Tibial artery (tissue), 4 donors: Measurements from ENCODE around the gene FOXO6.

ENCODE experiments used
- DNase-seq, 2 donors: peaks; one replicate each; pipeline ENCODE4 v3.0.0-alpha.2; 2019
- H3K27ac ChIP-seq, 2 donors: fragments of 200-600 bp; sonication (generic) in 1 of 2; 1 replicate in 1 of 2; 2 replicates in 1 of 2; pipeline ENCODE4 v1.5.1; 2018 to 2019; ENCODE audit warnings: mild to moderate bottlenecking in 1 of 2
- H3K27me3 ChIP-seq, 2 donors: fragments of 200-600 bp; sonication (generic) in 1 of 2; one replicate each; pipeline versions ENCODE4 v1.5.1 to v1.6.0; 2016 to 2019
- H3K36me3 ChIP-seq, 3 donors: fragments of 200-600 bp; sonication (generic) in 2 of 3; one replicate each; pipeline ENCODE4 v1.5.1; 2016 to 2019; ENCODE audit warnings: mild to moderate bottlenecking in 2 of 3
- H3K4me1 ChIP-seq, 4 donors: fragments of 200-600 bp; sonication (generic) in 2 of 4; 1 replicate in 3 of 4; 2 replicates in 1 of 4; pipeline ENCODE4 v1.5.1; 2016 to 2019
- H3K4me3 ChIP-seq, 2 donors: fragments of 200-600 bp; sonication (generic) in 1 of 2; 1 replicate in 1 of 2; 2 replicates in 1 of 2; pipeline ENCODE4 v1.5.1; 2018 to 2019; ENCODE audit warnings: mild to moderate bottlenecking in 2 of 2
- H3K9me3 ChIP-seq, 3 donors: fragments of 200-600 bp; sonication (generic) in 1 of 3; one replicate each; pipeline ENCODE4 v1.5.1; 2016 to 2019
- CTCF ChIP-seq, 2 experiments: fragments of 200-600 bp in 1 of 2; fragments of 450-650 bp in 1 of 2; IDR thresholded peaks; one replicate each; pipeline ENCODE4 v1.5.1; 2017 to 2019; ENCODE audit warnings: antibody characterized with exemption in 2 of 2, mild to moderate bottlenecking in 1 of 2, moderate library complexity in 1 of 2
- intact Hi-C: fragments of 100-400 bp; cut with DNase I; formaldehyde crosslinking; loops from one replicate; pipeline ENCODE4 v1.15.0; 2023; ENCODE audit warnings: low total_unique reads

Gene FOXO6

GRCh38 chr1:41420860-41421259 lies 59.6 kb downstream of the FOXO6 start:
- DNase-seq, result peak in 1 of 2 donors; percentile 38
- H3K9me3 ChIP-seq, result no peaks in the 10 kb centered on the region
- H3K4me3 ChIP-seq, result no peak overlapping the region
- no peak overlapping the region for H3K27ac ChIP-seq
- peaks cover 6 to 34% (median 12%) of the 10 kb centered on the region in 4 donors for H3K4me1 ChIP-seq
- no peaks in the 10 kb centered on the region for H3K36me3 ChIP-seq
- peaks cover 0 to 5% of the 10 kb centered on the region in 2 donors for H3K27me3 ChIP-seq
- no peak for TF ChIP-seq CTCF (IDR thresholded peaks at IDR 0.05)
- intact Hi-C loops, result loop anchor here (5.0 kb wide), 1 partner anchor 34 kb away; no protein-coding TSS in a partner anchor

DNA sequence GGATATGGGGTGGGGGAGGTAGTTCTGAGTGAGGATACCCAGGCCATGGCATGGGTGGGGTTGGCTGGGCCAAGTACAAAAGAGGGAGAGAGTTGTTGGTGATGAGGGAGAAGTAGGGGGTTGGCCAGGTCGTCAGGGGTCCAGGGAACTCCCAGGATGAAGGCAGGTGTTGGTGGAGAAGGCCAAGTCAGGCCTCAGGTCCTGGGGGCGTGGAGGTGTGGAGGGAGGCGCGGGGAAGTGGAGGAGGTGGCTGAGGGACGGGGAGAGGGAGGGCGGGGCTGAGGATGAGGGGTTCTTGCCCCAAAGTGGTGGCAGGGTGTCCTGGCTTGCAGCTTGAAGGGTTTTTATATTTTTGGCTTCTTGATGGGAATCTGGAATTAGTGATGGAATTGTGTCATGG lies 61.1 kb downstream of the FOXO6 start:
- Histone ChIP-seq H3K27ac (no peak overlapping the region), H3K27me3 (no peaks in the 10 kb centered on the region), H3K4me1 (peaks cover 6 to 34% (median 12%) of the 10 kb centered on the region in 4 donors), H3K4me3 (no peak overlapping the region), H3K36me3 (no peaks in the 10 kb centered on the region), H3K9me3 (no peaks in the 10 kb centered on the region)
- intact Hi-C loops, result loop anchor here (5.0 kb wide), 1 partner anchor 35 kb away; no protein-coding TSS in a partner anchor
- TF ChIP-seq CTCF (IDR thresholded peaks at IDR 0.05), result no peak
- no peak for DNase-seq

DNA sequence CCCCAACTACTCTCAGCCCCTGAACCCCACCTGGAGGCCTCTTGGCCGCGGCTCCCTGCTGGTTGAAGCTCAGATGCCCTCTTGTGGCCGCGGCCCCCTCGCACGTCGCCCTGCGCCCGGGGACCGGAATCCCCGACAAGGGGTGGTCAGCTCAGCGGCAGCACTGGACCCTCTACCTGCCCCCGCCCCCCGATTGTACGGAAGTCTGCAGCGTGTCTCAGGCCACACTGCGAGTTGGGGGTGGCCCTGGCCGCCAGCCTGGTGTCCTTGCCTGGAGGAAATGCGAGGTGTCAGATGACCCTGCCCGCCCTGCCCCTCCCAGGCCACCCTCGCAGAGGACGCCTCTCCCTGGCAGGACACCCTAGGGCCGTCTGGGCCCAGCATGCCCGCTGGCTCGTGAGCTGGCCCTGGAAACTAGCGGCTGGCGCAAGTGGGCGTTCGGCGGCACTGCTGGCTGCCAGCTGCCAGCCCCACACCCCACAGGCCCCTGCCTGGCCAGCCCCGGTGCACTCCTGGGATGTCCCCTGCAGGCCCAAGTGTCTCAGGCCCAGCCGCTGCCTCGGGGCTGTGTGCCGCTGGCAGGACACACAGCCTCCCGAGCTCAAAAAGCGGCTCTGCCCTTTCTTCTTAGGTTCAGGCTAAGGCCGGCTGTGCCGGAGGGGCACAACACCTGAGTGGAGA lies 62.4 kb downstream of the FOXO6 start:
- intact Hi-C loops, result loop anchor here (5.0 kb wide), 1 partner anchor 36 kb away; no protein-coding TSS in a partner anchor
- no peak for DNase-seq

DNA sequence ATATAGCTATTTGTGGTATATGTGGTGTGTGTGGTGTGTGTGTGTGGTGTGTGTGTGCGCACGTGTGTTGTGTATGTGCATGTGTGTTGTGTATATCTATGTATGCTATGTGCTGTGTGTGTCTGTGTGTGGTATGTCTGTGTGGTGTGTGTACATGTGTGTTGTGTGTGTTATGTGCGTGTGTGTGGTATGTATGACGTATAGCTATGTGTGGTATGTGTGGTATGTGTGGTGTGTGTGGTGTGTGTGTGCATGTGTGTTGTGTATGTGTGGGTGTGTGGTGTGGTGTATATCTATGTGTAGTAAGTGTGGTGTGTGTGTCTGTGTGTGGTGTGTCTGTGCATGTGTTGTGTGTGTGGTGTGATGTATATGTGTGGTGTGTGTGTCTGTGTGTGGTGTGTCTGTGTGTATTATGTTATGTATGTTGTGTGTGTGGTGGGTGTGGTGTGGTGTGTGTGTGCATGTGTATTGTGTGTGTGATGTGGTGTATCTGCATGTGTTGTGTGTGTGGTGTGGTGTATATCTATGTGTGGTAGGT lies 63.4 kb downstream of the FOXO6 start:
- no peaks in the 10 kb centered on the region for H3K36me3 ChIP-seq
- no peak for TF ChIP-seq CTCF (IDR thresholded peaks at IDR 0.05)
- H3K27ac ChIP-seq, result no peak overlapping the region
- peaks cover 0 to 15% (median 0%) of the 10 kb centered on the region in 4 donors for H3K4me1 ChIP-seq
- no peak for DNase-seq
- intact Hi-C loops, result loop anchor here (5.0 kb wide), 1 partner anchor 37 kb away; no protein-coding TSS in a partner anchor
- no peak overlapping the region for H3K4me3 ChIP-seq
- H3K27me3 ChIP-seq, result no peaks in the 10 kb centered on the region
- H3K9me3 ChIP-seq, result no peaks in the 10 kb centered on the region

More for the DNA sequence above, 62.4 kb downstream of the FOXO6 start:
- H3K36me3 ChIP-seq, result no peaks in the 10 kb centered on the region
- H3K27me3 ChIP-seq, result no peaks in the 10 kb centered on the region
- peak overlapping the region in 1 of 2 donors; percentile 3 for H3K4me3 ChIP-seq
- no peak for TF ChIP-seq CTCF (IDR thresholded peaks at IDR 0.05)
- H3K27ac ChIP-seq, result no peak overlapping the region
- H3K9me3 ChIP-seq, result no peaks in the 10 kb centered on the region
- H3K4me1 ChIP-seq, result peaks cover 2 to 23% (median 6%) of the 10 kb centered on the region in 4 donors

- Histone ChIP-seq H3K4me3 (no peak overlapping the region), H3K9me3 (no peaks in the 10 kb centered on the region), H3K36me3 (no peaks in the 10 kb centered on the region), H3K27me3 (no peaks in the 10 kb centered on the region), H3K27ac (no peak overlapping the region), H3K4me1 (peaks cover 0 to 15% (median 0%) of the 10 kb centered on the region in 4 donors)
- intact Hi-C loops, result no loop called here
- no peak for TF ChIP-seq CTCF (IDR thresholded peaks at IDR 0.05)
- no peak for DNase-seq
Observed at GRCh38 chr1:41425369-41425768, 64.1 kb downstream of the FOXO6 start.
